H1 (cell line): ENCODE measurements around the gene DPP10. TPM values are rescaled to one million over a fixed set of nuclear protein-coding genes. Genes with fewer than 3 reads are reported as not detected.
A peak's percentile ranks its signal among the peaks of the same experiment; 100 is the strongest.

Experiments used
- CTCF ChIA-PET: fragments of 300-600 bp; sonication (Branson Sonifier 250); formaldehyde crosslinking; loops from one replicate; lab custom pipeline; 2021; ENCODE audit not compliant: partially characterized antibody; lab: Charles Lee
- POLR2A ChIA-PET: fragments of 300-600 bp; sonication (Branson Sonifier 250); formaldehyde crosslinking; loops from one replicate; lab custom pipeline; 2021; ENCODE audit warnings: inconsistent platforms; ENCODE audit not compliant: partially characterized antibody; lab: Charles Lee
- DNase-seq, 2 experiments: peaks; one replicate each; pipeline versions ENCODE4 v3.0.0 to v3.0.0-alpha.2; 2010 to 2022; ENCODE audit warnings: low spot score in 2 of 2, low read depth in 1 of 2, mixed read lengths in 1 of 2
- FAIRE-seq: peaks from 2 replicates; lab custom pipeline; 2011; peaks lifted over from hg19 to GRCh38; lab: Jason Lieb, UNC
- H2AFZ ChIP-seq: 2 replicates; pipeline ENCODE4 v1.8.1; 2012; ENCODE audit warnings: low read length, inconsistent platforms
- H2AK5ac ChIP-seq: 2 replicates; pipeline ENCODE4 v1.6.1; 2013; ENCODE audit warnings: low read depth, low read length
- H2BK120ac ChIP-seq: replicated peaks from 2 replicates; pipeline ENCODE3; 2013; ENCODE audit warnings: low read depth, low read length, inconsistent platforms
- H2BK12ac ChIP-seq: 2 replicates; pipeline ENCODE4 v1.6.1; 2013; ENCODE audit warnings: low read depth, low read length
- H2BK15ac ChIP-seq: 2 replicates; pipeline ENCODE4 v1.6.1; 2013; ENCODE audit warnings: low read length
- H2BK20ac ChIP-seq: 2 replicates; pipeline ENCODE4 v1.6.1; 2013; ENCODE audit warnings: low read length
- H2BK5ac ChIP-seq: 2 replicates; pipeline ENCODE4 v1.6.1; 2013; ENCODE audit warnings: low read depth, low read length
- H3K14ac ChIP-seq: 2 replicates; pipeline ENCODE4 v1.6.1; 2013; ENCODE audit warnings: inconsistent platforms; ENCODE audit not compliant: insufficient read length
- H3K18ac ChIP-seq: 2 replicates; pipeline ENCODE4 v1.6.1; 2013; ENCODE audit warnings: low read length; ENCODE audit errors: extremely low read depth
- H3K23ac ChIP-seq: 2 replicates; pipeline ENCODE4 v1.6.1; 2013; ENCODE audit warnings: inconsistent platforms; ENCODE audit not compliant: insufficient read length
- H3K23me2 ChIP-seq: 2 replicates; pipeline ENCODE4 v1.6.1; 2013; ENCODE audit warnings: low read depth, low read length
- H3K27ac ChIP-seq: 2 replicates; pipeline ENCODE4 v1.6.1; 2011; ENCODE audit warnings: low read depth, low read length, inconsistent platforms
- H3K27me3 ChIP-seq, 4 experiments: replicated peaks in 1 of 4; 1 replicate in 1 of 4; 2 replicates in 3 of 4; pipeline versions ENCODE4 v1.6.1 to v1.8.1; 2011 to 2013; ENCODE audit warnings: low read length in 3 of 4, mild to moderate bottlenecking in 3 of 4, inconsistent platforms in 2 of 4, mixed read lengths in 2 of 4, moderate library complexity in 1 of 4; ENCODE audit not compliant: control insufficient read depth in 3 of 4, insufficient read depth in 3 of 4; ENCODE audit errors: extremely low read depth in 1 of 4
- H3K36me3 ChIP-seq, 4 experiments: 2 replicates each; pipeline versions ENCODE4 v1.6.1 to v1.8.1; 2011 to 2013; ENCODE audit warnings: mild to moderate bottlenecking in 4 of 4, low read length in 3 of 4, moderate library complexity in 2 of 4, control low read depth in 1 of 4, inconsistent platforms in 1 of 4; ENCODE audit not compliant: insufficient read depth in 4 of 4, control insufficient read depth in 2 of 4
- H3K4ac ChIP-seq: replicated peaks from 2 replicates; pipeline ENCODE3; 2013; ENCODE audit warnings: low read length, low read depth, mixed read lengths, inconsistent platforms; ENCODE audit not compliant: insufficient read length
- H3K4me1 ChIP-seq, 4 experiments: replicated peaks in 1 of 4; 1 replicate in 1 of 4; 2 replicates in 3 of 4; pipeline versions ENCODE4 v1.6.1 to v1.8.1; 2011 to 2013; ENCODE audit warnings: low read length in 3 of 4, inconsistent platforms in 2 of 4, mixed read lengths in 1 of 4; ENCODE audit not compliant: insufficient read depth in 4 of 4, control insufficient read depth in 3 of 4
- H3K4me2 ChIP-seq, 2 experiments: 2 replicates each; pipeline versions ENCODE4 v1.6.1 to v1.8.1; 2011 to 2013; ENCODE audit warnings: low read depth in 2 of 2, low read length in 2 of 2, control low read depth in 1 of 2, inconsistent platforms in 1 of 2, mild to moderate bottlenecking in 1 of 2; ENCODE audit not compliant: insufficient read depth in 1 of 2
- H3K4me3 ChIP-seq, 4 experiments: fragments of 200-600, 300-600 bp in 1 of 4; sonication (generic), shearing (Covaris generic), sonication (Bioruptor Twin) in 1 of 4; 2 replicates each; pipeline versions ENCODE4 v1.5.1 to v1.8.1; 2011 to 2016; ENCODE audit warnings: low read length in 4 of 4, low read depth in 3 of 4, control low read depth in 2 of 4, inconsistent platforms in 2 of 4, mild to moderate bottlenecking in 2 of 4, mixed read lengths in 1 of 4, moderate library complexity in 1 of 4; ENCODE audit not compliant: insufficient read depth in 2 of 4; ENCODE audit errors: extremely low read depth in 1 of 4
- H3K56ac ChIP-seq: replicated peaks from 2 replicates; pipeline ENCODE3; 2013; ENCODE audit warnings: low read depth, mild to moderate bottlenecking, mixed read lengths, low read length, inconsistent platforms; ENCODE audit not compliant: insufficient read length
- H3K79me1 ChIP-seq: 2 replicates; pipeline ENCODE4 v1.6.1; 2013; ENCODE audit warnings: low read depth, low read length, control low read depth
- H3K79me2 ChIP-seq, 2 experiments: 2 replicates each; pipeline versions ENCODE4 v1.6.1 to v1.8.1; 2012 to 2013; ENCODE audit warnings: low read length in 2 of 2, mild to moderate bottlenecking in 2 of 2, inconsistent platforms in 1 of 2; ENCODE audit not compliant: insufficient read depth in 2 of 2, control insufficient read depth in 1 of 2
- H3K9ac ChIP-seq, 4 experiments: replicated peaks in 1 of 4; 1 replicate in 1 of 4; 2 replicates in 3 of 4; pipeline versions ENCODE4 v1.6.1 to v1.8.1; 2011 to 2013; ENCODE audit warnings: low read depth in 3 of 4, low read length in 3 of 4, control low read depth in 2 of 4, mild to moderate bottlenecking in 2 of 4, moderate library complexity in 2 of 4, inconsistent platforms in 1 of 4; ENCODE audit errors: extremely low read depth in 1 of 4
- H3K9me3 ChIP-seq, 2 experiments: 2 replicates each; pipeline versions ENCODE4 v1.6.1 to v1.8.1; 2012 to 2013; ENCODE audit warnings: mild to moderate bottlenecking in 2 of 2, moderate library complexity in 2 of 2, control low read depth in 1 of 2, inconsistent platforms in 1 of 2, low read depth in 1 of 2, low read length in 1 of 2, mixed read lengths in 1 of 2; ENCODE audit not compliant: insufficient read depth in 2 of 2
- H4K20me1 ChIP-seq, 2 experiments: replicated peaks in 1 of 2; 2 replicates each; pipeline versions ENCODE3 to v1.8.1; 2011 to 2013; ENCODE audit warnings: inconsistent platforms in 2 of 2, low read length in 2 of 2, mild to moderate bottlenecking in 1 of 2; ENCODE audit not compliant: insufficient read depth in 2 of 2, control insufficient read depth in 1 of 2
- H4K5ac ChIP-seq: 2 replicates; pipeline ENCODE4 v1.6.1; 2013; ENCODE audit warnings: low read length, low read depth, mixed read lengths, inconsistent platforms; ENCODE audit not compliant: insufficient read length
- H4K8ac ChIP-seq: 2 replicates; pipeline ENCODE4 v1.8.0; 2013; ENCODE audit warnings: mild to moderate bottlenecking, moderate library complexity, low read length, inconsistent platforms; ENCODE audit not compliant: insufficient read depth; ENCODE audit errors: extremely low read depth
- H4K91ac ChIP-seq: replicated peaks from 2 replicates; pipeline ENCODE3; 2013; ENCODE audit warnings: low read length, mixed read lengths, inconsistent platforms; ENCODE audit not compliant: insufficient read length
- CTCF ChIP-seq, 3 experiments: IDR thresholded peaks; 1 replicate in 2 of 3; 2 replicates in 1 of 3; pipeline versions ENCODE4 v1.5.1 to v1.6.1; 2011; ENCODE audit warnings: low read length in 3 of 3, mild to moderate bottlenecking in 3 of 3, inconsistent platforms in 2 of 3, low read depth in 1 of 3, moderate library complexity in 1 of 3; ENCODE audit not compliant: insufficient read depth in 1 of 3; ENCODE audit errors: control extremely low read depth in 1 of 3
- GABPA ChIP-seq: IDR thresholded peaks from 2 replicates; pipeline ENCODE4 v1.6.1; 2011; ENCODE audit warnings: mild to moderate bottlenecking, low read length, moderate library complexity, borderline replicate concordance; ENCODE audit not compliant: insufficient read depth
- RAD21 ChIP-seq, 2 experiments: IDR thresholded peaks in 1 of 2; conservative IDR thresholded peaks in 1 of 2; 2 replicates each; pipeline ENCODE4 v1.6.1; 2011; ENCODE audit warnings: low read depth in 2 of 2, low read length in 2 of 2, improper control_type of control experiment in 1 of 2, inconsistent platforms in 1 of 2, mild to moderate bottlenecking in 1 of 2, moderate library complexity in 1 of 2
- WGBS, 2 experiments: shearing (Covaris generic) in 1 of 2; methylation state at CpG; one replicate each; pipeline versions ENCODE4 v1.1.6 to v1.1.7; 2013 to 2015; ENCODE audit warnings: low lambda C conversion rate in 2 of 2, mixed read lengths in 2 of 2, inconsistent platforms in 1 of 2, low coverage in 1 of 2, missing lambda C conversion rate in 1 of 2; ENCODE audit not compliant: insufficient replicate concordance in 2 of 2, insufficient coverage in 1 of 2, insufficient read length in 1 of 2; ENCODE audit errors: extremely low coverage in 1 of 2, missing lambda C conversion rate in 1 of 2; 5-methylcytosine and 5-hydroxymethylcytosine counted together
- polyA plus RNA-seq, 7 experiments: library from polyadenylated mRNA; depleted of rRNA in 3 of 7; stranded (reverse) in 5 of 7; unstranded in 2 of 7; fragments of >200 nt in 5 of 7; fragments of 200-250 nt in 2 of 7; gene quantifications; 1 replicate in 5 of 7; 2 replicates in 1 of 7; 4 replicates in 1 of 7; pipeline versions ENCODE4 v1.2.1 to v1.2.3, GENCODE V29; 2011 to 2013; ENCODE audit warnings: missing spikeins in 2 of 7, mixed read lengths in 2 of 7
- total RNA-seq: library from RNA; stranded (reverse); fragmentation: NEBNext Ultra II Directional; extraction: Animal tissue kit (Norgen Biotek cat#: 25700); gene quantifications from 2 replicates; pipeline ENCODE4 v1.2.1, GENCODE V29; 2021

DPP10 gene
- total and polyA plus RNA-seq, 2 of the 8 experiments (the other 6 are each of a cell fraction or from before 2014, with no cell fraction given): 3.3 to 7.2 TPM

GRCh38 chr2:115083225-115083624 is 640.8 kb downstream of the DPP10 start:
- TF ChIP-seq CTCF (IDR thresholded peaks at IDR 0.05; ENCODE audit: control extremely low read depth in 1 of 3, insufficient read depth in 1 of 3, low read depth in 1 of 3, low read length in 3 of 3) (peak in 2 of 3 experiments; percentile 18 to 44; a peak in 2 of 4 replicates), GABPA (no peak), RAD21 (IDR thresholded peaks at IDR 0.05 in 1 of 2, conservative IDR thresholded peaks at IDR 0.05 in 1 of 2; ENCODE audit: low read depth in 2 of 2, low read length in 2 of 2) (peak; percentile 47 to 58)
- H3K23me2 ChIP-seq: no peaks in the 10 kb centered on the region
- no peak overlapping the region for H2BK5ac ChIP-seq
- ChIA-PET POLR2A (no interaction called here), CTCF (interaction anchor here (0.6 to 1.4 kb wide), 2 partner anchors 20 to 386 kb away, joined by 3 to 5 read pairs; no protein-coding TSS in a partner anchor)
- H3K18ac ChIP-seq: no peak overlapping the region
- H2BK15ac ChIP-seq: no peak overlapping the region
- no peaks in the 10 kb centered on the region for H3K79me2 ChIP-seq
- H4K91ac ChIP-seq: no peak overlapping the region
- no peak overlapping the region for H3K4me2 ChIP-seq
- H2AFZ ChIP-seq: no peak overlapping the region
- H2AK5ac ChIP-seq: no peak overlapping the region
- H3K27me3 ChIP-seq: no peaks in the 10 kb centered on the region
- no peaks in the 10 kb centered on the region for H3K9me3 ChIP-seq
- H2BK20ac ChIP-seq: no peak overlapping the region
- peaks cover 0 to 2% (median 0%) of the 10 kb centered on the region in 4 experiments; a peak in 1 of 7 replicates for H3K4me1 ChIP-seq
- H2BK120ac ChIP-seq: no peak overlapping the region
- H3K79me1 ChIP-seq: no peaks in the 10 kb centered on the region
- no peaks in the 10 kb centered on the region for H3K36me3 ChIP-seq
- H3K23ac ChIP-seq: no peak overlapping the region
- no peak overlapping the region for H4K5ac ChIP-seq
- H3K27ac ChIP-seq: no peak overlapping the region
- DNase-seq: no peak
- no peak overlapping the region for H3K4ac ChIP-seq
- no peaks in the 10 kb centered on the region for H4K20me1 ChIP-seq
- no peak overlapping the region for H2BK12ac ChIP-seq
- H4K8ac ChIP-seq: no peak overlapping the region
- no peak overlapping the region for H3K14ac ChIP-seq
- WGBS, 2 experiments: 84% methylated on average over 4 of the region's 4 CpGs; no CpG with 5 or more reads in 1 of the 2 experiments
- H3K4me3 ChIP-seq: no peak overlapping the region
- FAIRE-seq: no peak
- H3K9ac ChIP-seq: no peak overlapping the region
- no peak overlapping the region for H3K56ac ChIP-seq
